GM18499 (cell line): ENCODE measurements around the gene GRP.

Source experiments
- ATAC-seq: cut with Tn5 transposase; IDR thresholded peaks from one replicate; pipeline ENCODE4 v1.9.1; 2021; ENCODE audit warnings: moderate number of reproducible peaks; ENCODE audit not compliant: insufficient read depth, unreplicated experiment

GRP gene

GRCh38 chr18:59266886-59267502, 47.0 kb downstream of the GRP start:
- ATAC-seq: no peak

GRCh38 chr18:59267503-59268126, 47.7 kb downstream of the GRP start:
- no peak for ATAC-seq

- ATAC-seq: no peak
Observed at GRCh38 chr18:59268127-59268720, 48.3 kb downstream of the GRP start.

GRCh38 chr18:59268721-59269562, 49.0 kb downstream of the GRP start:
- no peak for ATAC-seq

- ATAC-seq: no peak
Observed at GRCh38 chr18:59269563-59270119, 49.7 kb downstream of the GRP start.

GRCh38 chr18:59270689-59271257, 50.8 kb downstream of the GRP start:
- ATAC-seq: no peak

- ATAC-seq: no peak
Observed at GRCh38 chr18:59271606-59272220, 51.8 kb downstream of the GRP start.

GRCh38 chr18:59272221-59272888, 52.4 kb downstream of the GRP start:
- ATAC-seq: no peak

GRCh38 chr18:59272891-59273758, 53.2 kb downstream of the GRP start, which contains the start of gene RAX:
Gene RAX, minus strand, starts transcription at chr18:59273454. Its CDS starts 248 bp downstream, at chr18:59273206.
- no peak for ATAC-seq

GRCh38 chr18:59273759-59274532, 54.0 kb downstream of the GRP start:
- ATAC-seq: no peak

GRCh38 chr18:59274533-59274928, 54.6 kb downstream of the GRP start:
- ATAC-seq: no peak

- ATAC-seq: no peak
Observed at GRCh38 chr18:59275406-59275949, 55.5 kb downstream of the GRP start.

GRCh38 chr18:59276047-59276446, 56.1 kb downstream of the GRP start:
- no peak for ATAC-seq

- no peak for ATAC-seq
Observed at GRCh38 chr18:59278793-59279192, 58.8 kb downstream of the GRP start.

GRCh38 chr18:59279193-59279592, 59.2 kb downstream of the GRP start:
- no peak for ATAC-seq

- no peak for ATAC-seq
Observed at GRCh38 chr18:59279722-59280121, 59.8 kb downstream of the GRP start.
